Measurements from ENCODE around the gene FSTL4. TPM values are rescaled to one million over a fixed set of nuclear protein-coding genes. Genes with fewer than 3 reads are reported as not detected.

FSTL4 gene
- total and polyA plus RNA-seq, 4 donors: 0.02 to 0.18 TPM; not detected in 2

- H3K9ac ChIP-seq (ENCODE audit: low read depth in 1 of 2, low read length in 2 of 2): no peak overlapping the region
- no peaks in the 10 kb centered on the region for H3K36me3 ChIP-seq (ENCODE audit: control insufficient read depth in 4 of 4, insufficient read depth in 3 of 4, low read depth in 1 of 4, low read length in 3 of 4)
- 84% methylated on average over 9 of the region's 9 CpGs for WGBS
- H3K4me3 ChIP-seq (ENCODE audit: low read depth in 1 of 3, low read length in 3 of 3): no peak overlapping the region
- no peaks in the 10 kb centered on the region for H3K27me3 ChIP-seq (ENCODE audit: control insufficient read depth in 4 of 4, insufficient read depth in 4 of 4, low read length in 3 of 4)
- no peak overlapping the region for H3K27ac ChIP-seq (ENCODE audit: low read depth in 1 of 2, low read length in 2 of 2)
- no peaks in the 10 kb centered on the region for H3K4me1 ChIP-seq (ENCODE audit: control insufficient read depth in 4 of 4, insufficient read depth in 4 of 4, low read length in 3 of 4)
- no peak for DNase-seq (ENCODE audit: low spot score)
- no peak for TF ChIP-seq RXRA (IDR thresholded peaks at IDR 0.05)
- no peak for TF ChIP-seq RAD21 (IDR thresholded peaks at IDR 0.05)
- no peak for TF ChIP-seq NR2F2 (IDR thresholded peaks at IDR 0.05)
- TF ChIP-seq CTCF (IDR thresholded peaks at IDR 0.05; ENCODE audit: low read depth, low read length, missing input control): no peak
- no peak for TF ChIP-seq FOXA1 (IDR thresholded peaks at IDR 0.05)
- TF ChIP-seq MAX (IDR thresholded peaks at IDR 0.05): no peak
- TF ChIP-seq REST (IDR thresholded peaks at IDR 0.05): no peak
- no peak for TF ChIP-seq SP1 (IDR thresholded peaks at IDR 0.05)
- no peaks in the 10 kb centered on the region for H3K9me3 ChIP-seq (ENCODE audit: control insufficient read depth in 4 of 4, low read length in 3 of 4)
These were observed 89.2 kb downstream of the FSTL4 start for GRCh38 chr5:133523013-133523658.

GRCh38 chr5:133521801-133522200 is 90.5 kb downstream of the FSTL4 start:
- H3K9ac ChIP-seq (ENCODE audit: low read depth in 1 of 2, low read length in 2 of 2): no peak overlapping the region
- H3K36me3 ChIP-seq (ENCODE audit: control insufficient read depth in 4 of 4, insufficient read depth in 3 of 4, low read depth in 1 of 4, low read length in 3 of 4): no peaks in the 10 kb centered on the region
- H3K9me3 ChIP-seq (ENCODE audit: control insufficient read depth in 4 of 4, low read length in 3 of 4): no peaks in the 10 kb centered on the region
- no peak overlapping the region for H3K4me3 ChIP-seq (ENCODE audit: low read depth in 1 of 3, low read length in 3 of 3)
- 94% methylated on average over 2 of the region's 2 CpGs for WGBS
- H3K27me3 ChIP-seq (ENCODE audit: control insufficient read depth in 4 of 4, insufficient read depth in 4 of 4, low read length in 3 of 4): no peaks in the 10 kb centered on the region
- H3K4me1 ChIP-seq (ENCODE audit: control insufficient read depth in 4 of 4, insufficient read depth in 4 of 4, low read length in 3 of 4): no peaks in the 10 kb centered on the region
- no peak for DNase-seq (ENCODE audit: low spot score)
- H3K27ac ChIP-seq (ENCODE audit: low read depth in 1 of 2, low read length in 2 of 2): no peak overlapping the region
- TF ChIP-seq HNF4A (conservative IDR thresholded peaks at IDR 0.05) (no peak), ATF3 (IDR thresholded peaks at IDR 0.05) (no peak), MAX (IDR thresholded peaks at IDR 0.05) (no peak), CTCF (IDR thresholded peaks at IDR 0.05; ENCODE audit: low read depth, low read length, missing input control) (no peak), SP1 (IDR thresholded peaks at IDR 0.05) (no peak), EGR1 (IDR thresholded peaks at IDR 0.05; ENCODE audit: low read depth in 2 of 2) (no peak), TAF1 (conservative IDR thresholded peaks at IDR 0.05) (no peak), RAD21 (IDR thresholded peaks at IDR 0.05) (no peak), HNF4G (IDR thresholded peaks at IDR 0.05) (no peak), JUND (IDR thresholded peaks at IDR 0.05) (no peak), REST (IDR thresholded peaks at IDR 0.05) (no peak), NR2F2 (IDR thresholded peaks at IDR 0.05) (no peak), FOXA2 (IDR thresholded peaks at IDR 0.05) (no peak), YY1 (IDR thresholded peaks at IDR 0.05) (no peak), ZBTB33 (IDR thresholded peaks at IDR 0.05) (no peak)

Data from liver (tissue), 9 donors.